IMR-90 (cell line): ENCODE data around the gene ZNF600.
A peak's percentile ranks its signal among the peaks of the same experiment; 100 is the strongest.

Experiments
- BHLHE40 ChIP-seq: fragments of 150-350 bp; IDR thresholded peaks from 2 replicates; pipeline ENCODE4 v1.6.1; 2016; ENCODE audit warnings: mild to moderate bottlenecking, low read depth, low read length
- CEBPB ChIP-seq: IDR thresholded peaks from 2 replicates; pipeline ENCODE4 v1.6.1; 2012; ENCODE audit warnings: low read depth, low read length, improper control_type of control experiment
- CHD1 ChIP-seq: IDR thresholded peaks from 2 replicates; pipeline ENCODE4 v1.6.1; 2012; ENCODE audit warnings: low read depth, low read length, improper control_type of control experiment
- CTCF ChIP-seq: conservative IDR thresholded peaks from 2 replicates; pipeline ENCODE4 v1.5.1; 2012; ENCODE audit warnings: mild to moderate bottlenecking, low read depth, low read length, improper control_type of control experiment
- FOS ChIP-seq: fragments of 150-350 bp; IDR thresholded peaks from 2 replicates; pipeline ENCODE4 v1.6.1; 2016; ENCODE audit warnings: low read depth, low read length
- MXI1 ChIP-seq: IDR thresholded peaks from 2 replicates; pipeline ENCODE4 v1.6.1; 2012; ENCODE audit warnings: low read depth, mild to moderate bottlenecking, low read length, moderate library complexity, borderline replicate concordance
- POLR2A ChIP-seq: IDR thresholded peaks from 2 replicates; pipeline ENCODE4 v1.6.1; 2012; ENCODE audit warnings: mild to moderate bottlenecking, low read depth, low read length
- RAD21 ChIP-seq: IDR thresholded peaks from 2 replicates; pipeline ENCODE4 v1.6.1; 2012; ENCODE audit warnings: low read length, improper control_type of control experiment
- RCOR1 ChIP-seq: IDR thresholded peaks from 2 replicates; pipeline ENCODE4 v1.6.1; 2012; ENCODE audit warnings: mild to moderate bottlenecking, low read length, improper control_type of control experiment; ENCODE audit not compliant: insufficient replicate concordance
- RFX5 ChIP-seq: IDR thresholded peaks from 2 replicates; pipeline ENCODE4 v1.8.0; 2012; ENCODE audit warnings: low read depth, mild to moderate bottlenecking, low read length, moderate library complexity
- SMC3 ChIP-seq: fragments of 150-350 bp; IDR thresholded peaks from 2 replicates; pipeline ENCODE4 v1.6.1; 2016; ENCODE audit warnings: low read depth, mild to moderate bottlenecking, antibody characterized with exemption, low read length, moderate library complexity
- USF2 ChIP-seq: fragments of 150-350 bp; IDR thresholded peaks from 2 replicates; pipeline ENCODE4 v1.6.1; 2017; ENCODE audit warnings: mild to moderate bottlenecking, antibody characterized with exemption, low read length, low read depth
- TF ChIP-seq, protein P1 (sequence below): fragments of 150-350 bp; IDR thresholded peaks from 2 replicates; pipeline ENCODE4 v1.6.1; 2016; ENCODE audit warnings: low read depth, mild to moderate bottlenecking, low read length, moderate library complexity, borderline replicate concordance

- TF ChIP-seq CEBPB (no peak), RFX5 (no peak; the same call in 1 of the 2 replicates), CTCF (no peak), POLR2A (no peak), RAD21 (no peak), USF2 (no peak), BHLHE40 (no peak), FOS (peak; percentile 53; the same call in 1 of the 2 replicates), RCOR1 (no peak), CHD1 (no peak), SMC3 (no peak), MXI1 (no peak)
- TF ChIP-seq, protein P1, sequence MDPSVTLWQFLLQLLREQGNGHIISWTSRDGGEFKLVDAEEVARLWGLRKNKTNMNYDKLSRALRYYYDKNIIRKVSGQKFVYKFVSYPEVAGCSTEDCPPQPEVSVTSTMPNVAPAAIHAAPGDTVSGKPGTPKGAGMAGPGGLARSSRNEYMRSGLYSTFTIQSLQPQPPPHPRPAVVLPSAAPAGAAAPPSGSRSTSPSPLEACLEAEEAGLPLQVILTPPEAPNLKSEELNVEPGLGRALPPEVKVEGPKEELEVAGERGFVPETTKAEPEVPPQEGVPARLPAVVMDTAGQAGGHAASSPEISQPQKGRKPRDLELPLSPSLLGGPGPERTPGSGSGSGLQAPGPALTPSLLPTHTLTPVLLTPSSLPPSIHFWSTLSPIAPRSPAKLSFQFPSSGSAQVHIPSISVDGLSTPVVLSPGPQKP, result no peak
Measured at GRCh38 chr19:52722062-52723003, 64.3 kb downstream of the ZNF600 start.
